Activated CD4-positive, alpha-beta T cell treated with anti-CD3 and anti-CD28 coated beads, Interleukin-2, Interleukin-6, amounts not matched to agents 100 ng/mL and 50 ng/mL, durations not matched to agents 16 hours and 8 hours (primary cell): ENCODE data around the gene PPP1R18.
"Not testable (repeated sequence)": the region's sequence is repeated elsewhere in the genome, so short reads cannot be mapped to it uniquely, and the experiment has no call there.

ENCODE experiments used
- DNase-seq: peaks from one replicate; pipeline ENCODE4 v3.0.0-alpha.2; 2020

The PPP1R18 gene, protein sequence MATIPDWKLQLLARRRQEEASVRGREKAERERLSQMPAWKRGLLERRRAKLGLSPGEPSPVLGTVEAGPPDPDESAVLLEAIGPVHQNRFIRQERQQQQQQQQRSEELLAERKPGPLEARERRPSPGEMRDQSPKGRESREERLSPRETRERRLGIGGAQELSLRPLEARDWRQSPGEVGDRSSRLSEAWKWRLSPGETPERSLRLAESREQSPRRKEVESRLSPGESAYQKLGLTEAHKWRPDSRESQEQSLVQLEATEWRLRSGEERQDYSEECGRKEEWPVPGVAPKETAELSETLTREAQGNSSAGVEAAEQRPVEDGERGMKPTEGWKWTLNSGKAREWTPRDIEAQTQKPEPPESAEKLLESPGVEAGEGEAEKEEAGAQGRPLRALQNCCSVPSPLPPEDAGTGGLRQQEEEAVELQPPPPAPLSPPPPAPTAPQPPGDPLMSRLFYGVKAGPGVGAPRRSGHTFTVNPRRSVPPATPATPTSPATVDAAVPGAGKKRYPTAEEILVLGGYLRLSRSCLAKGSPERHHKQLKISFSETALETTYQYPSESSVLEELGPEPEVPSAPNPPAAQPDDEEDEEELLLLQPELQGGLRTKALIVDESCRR

DNA sequence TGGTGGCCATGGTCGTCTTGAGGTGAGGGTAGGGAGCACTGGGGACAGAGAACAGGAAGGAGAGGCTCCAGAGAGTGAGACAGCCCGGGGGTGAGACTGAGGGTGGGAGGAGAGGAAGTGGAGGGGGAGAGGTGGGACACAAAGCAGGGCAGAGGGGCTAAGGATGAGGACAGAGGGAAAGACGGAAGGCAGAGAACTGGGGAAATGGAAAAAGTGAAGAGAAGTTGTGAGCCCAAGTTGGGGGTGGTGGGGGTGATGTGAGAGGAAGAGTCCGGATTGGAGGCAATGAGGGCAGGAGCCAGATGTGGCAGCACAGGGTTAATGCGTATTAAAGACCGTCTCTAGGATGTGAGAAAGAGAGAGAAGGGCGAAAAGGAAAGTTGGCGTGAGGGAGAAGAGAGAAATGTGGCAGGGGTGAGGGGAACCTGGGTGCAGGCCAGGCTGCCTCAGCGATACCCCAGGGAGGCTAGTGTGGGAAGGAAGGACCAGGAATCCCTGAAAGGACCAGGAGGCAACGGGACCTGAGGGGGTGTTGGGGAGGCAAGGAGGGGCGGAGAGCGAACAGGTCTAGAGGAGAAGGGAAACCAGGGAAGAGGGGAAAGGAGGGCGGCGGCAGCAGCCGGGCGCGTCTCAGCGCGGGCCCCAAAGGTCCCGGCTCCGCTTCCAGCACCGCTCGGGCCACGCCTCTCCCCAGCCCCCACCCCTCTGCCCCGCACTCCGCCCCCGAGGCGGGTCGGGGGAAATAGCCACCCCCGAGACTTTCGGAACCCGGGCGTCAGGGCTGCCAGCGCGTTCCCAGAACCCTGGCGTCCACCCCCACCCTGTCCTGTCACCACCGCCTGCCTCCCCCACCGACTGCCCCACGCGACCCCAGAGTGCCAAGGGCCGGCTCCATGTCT, at the start of gene PPP1R18:
Gene PPP1R18 (minus strand): TSS at position 637 of the 899 bp plus-strand sequence. CDS start 627 bp downstream, at position 10.
- DNase-seq, result peak; percentile 84

DNA sequence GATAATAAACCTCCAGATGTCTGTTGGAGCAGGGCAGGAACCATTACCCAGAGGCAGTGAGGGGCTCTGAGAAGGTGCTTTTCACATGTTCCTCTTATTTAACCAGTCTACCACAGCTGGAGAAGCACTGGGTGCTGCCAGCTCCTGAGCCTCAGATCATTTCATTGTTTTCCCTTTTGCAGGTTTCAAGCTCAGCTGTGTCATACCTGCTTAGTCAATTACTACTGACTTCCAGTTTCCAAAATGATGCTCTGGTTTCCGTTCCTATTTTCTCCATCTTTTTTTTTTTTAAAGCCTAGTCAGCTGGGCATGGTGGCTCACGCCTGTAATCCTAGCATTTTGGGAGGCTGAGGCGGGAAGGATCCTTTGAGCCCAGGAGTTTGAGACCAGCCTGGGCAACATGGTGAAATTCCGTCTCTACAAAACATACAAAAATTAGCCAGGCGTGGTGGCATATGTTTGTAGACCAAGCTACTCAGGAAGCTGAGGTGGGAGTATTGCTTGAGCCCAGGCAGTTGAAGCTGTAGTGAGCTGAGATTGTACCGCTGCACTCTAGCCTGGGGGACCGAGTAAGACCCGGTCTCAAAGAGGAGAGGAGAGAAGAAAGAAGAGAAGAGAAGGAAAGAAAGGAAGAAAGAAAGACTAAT, 49.3 kb upstream of the PPP1R18 start:
- peak; percentile 51 for DNase-seq

DNA sequence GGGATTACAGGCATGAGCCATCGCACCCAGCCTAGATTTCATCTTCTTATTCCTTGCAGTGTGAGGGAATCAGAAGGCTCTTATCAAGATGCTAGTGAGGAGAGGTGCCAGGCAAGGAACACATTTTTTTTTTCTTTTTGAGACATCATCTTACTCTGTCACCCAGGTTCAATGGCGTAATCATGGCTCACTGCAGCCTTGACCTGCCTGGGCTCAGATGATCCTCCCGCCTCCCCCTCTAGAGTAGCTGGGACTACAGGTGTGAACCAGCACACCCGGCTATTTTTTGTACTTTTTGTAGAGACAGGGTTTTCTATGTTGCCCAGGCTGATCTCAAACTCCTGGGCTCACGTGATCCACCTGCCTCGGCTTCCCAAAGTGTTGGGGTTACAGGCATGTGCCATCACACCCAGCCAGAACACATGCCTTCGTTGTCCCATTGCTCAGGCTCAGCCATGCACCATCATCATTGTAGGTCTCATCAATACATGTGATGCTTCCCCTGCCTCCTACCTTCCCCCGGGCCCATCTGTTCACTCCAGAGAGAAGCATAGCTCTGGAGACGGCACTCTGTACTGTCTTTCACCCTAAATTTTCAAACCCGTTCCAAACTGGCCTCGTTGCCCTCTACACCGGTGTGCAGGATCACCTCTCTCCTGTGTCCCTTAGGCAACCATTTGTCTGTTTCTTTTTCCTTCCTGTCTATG, 45.9 kb upstream of the PPP1R18 start:
- no peak for DNase-seq

DNA sequence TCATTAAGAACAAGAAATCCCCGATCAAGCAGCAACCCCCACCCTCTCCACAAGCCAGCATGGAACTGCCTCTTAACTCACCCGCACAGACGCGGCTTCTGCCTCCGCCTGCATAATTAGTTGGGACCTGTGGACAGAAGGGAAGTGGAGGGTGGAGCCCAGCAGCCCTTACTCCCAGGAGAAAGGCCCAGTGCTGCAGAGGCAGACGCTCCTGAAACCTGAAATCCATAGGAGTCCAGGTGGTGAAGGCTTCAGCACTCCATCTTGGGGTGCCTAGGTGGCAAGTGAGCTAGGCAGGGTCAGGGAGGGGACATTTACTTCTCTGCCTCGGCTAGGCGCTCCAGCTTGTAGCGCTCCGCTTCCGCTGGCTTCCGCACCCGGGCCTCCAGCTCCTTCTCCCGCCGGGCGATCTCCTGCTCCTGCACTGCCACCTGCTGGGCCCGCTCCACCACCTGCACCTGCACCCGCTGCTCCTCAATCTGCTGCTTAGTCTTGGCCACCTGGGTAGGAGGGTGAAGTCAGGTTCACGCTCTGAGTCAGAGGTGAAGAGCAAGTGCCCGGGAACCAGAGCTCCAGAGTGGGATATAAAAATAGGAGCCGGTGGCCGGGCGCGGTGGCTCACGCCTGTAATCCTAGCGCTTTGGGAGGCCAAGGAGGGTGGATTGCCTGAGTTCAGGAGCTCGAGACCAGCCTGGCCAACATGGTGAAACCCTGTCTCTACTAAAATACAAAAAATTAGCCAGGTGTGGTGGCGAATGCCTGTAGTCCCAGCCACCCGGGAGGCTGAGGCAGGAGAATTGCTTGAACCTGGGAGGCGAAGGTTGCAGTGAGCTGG, 44.4 kb upstream of the PPP1R18 start:
- peak; percentile 92 for DNase-seq

DNA sequence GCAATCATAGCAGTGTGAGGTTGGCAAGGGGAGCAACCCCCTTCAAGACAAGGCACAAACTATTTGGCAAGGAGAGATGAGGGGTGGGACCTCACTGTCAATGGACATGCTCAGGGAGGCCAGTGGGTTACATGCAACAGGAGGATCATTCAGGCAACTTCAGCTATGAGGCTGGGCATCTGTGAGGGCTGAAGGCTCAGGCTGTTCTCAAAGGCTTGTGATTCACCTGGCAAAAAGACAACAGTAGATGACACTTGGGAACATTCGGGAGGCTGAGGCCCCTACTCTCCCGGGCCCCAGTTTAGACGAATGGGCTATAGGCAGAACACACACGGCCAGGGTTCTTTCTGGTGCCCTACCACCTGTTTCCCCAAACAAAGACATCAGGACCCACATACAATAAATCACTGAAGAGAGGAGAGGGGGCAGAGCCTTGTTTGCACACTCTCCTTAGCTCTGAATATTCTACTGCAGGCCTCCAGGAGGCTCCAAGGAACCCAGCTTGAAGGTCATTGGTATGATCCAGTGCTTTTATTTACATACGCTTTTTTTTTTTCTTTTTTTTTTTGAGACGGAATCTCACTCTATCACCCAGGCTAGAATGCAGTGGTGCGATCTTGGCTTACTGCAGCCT, 41.6 kb upstream of the PPP1R18 start:
- no peak for DNase-seq

DNA sequence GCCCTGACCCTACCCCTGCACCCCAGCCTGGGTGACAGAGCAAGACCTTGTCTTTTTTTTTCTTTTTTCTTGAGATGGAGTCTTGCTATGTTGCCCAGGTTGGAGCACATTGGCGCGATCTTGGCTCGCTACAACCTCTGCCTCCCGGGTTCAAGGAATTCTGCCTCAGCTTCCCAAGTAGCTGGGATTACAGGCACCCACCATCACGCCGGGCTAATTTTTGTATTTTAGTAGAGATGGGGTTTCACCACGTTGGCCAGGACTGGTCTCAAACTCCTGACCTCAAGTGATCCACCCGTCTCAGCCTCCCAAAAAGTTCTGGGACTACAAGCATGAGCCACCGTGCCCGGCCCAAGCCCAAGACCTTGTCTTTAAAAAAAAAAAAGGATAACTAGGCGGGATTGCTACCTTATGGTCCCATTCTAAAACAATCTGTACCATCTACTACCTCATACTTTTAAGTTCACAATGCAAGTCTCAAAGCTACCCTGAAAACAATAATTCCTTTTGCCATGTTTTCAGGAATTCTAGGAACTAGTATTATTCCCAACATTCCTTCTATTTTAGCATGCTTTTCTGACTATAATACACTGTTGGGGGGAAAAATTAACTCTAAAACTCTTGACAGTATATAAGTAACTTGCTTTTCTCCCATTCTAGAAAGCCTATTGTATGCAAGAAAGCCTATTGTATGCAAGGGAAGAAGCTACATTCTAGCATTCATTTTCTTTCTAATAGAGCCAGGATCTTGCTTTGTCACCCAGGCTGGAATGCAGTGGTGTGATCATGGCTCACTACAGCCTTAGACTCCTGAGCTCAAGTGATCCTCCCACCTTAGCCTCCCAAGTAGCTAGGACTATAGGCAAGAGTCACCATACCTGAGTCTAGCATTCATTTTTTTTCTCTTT, 40.3 kb upstream of the PPP1R18 start:
- DNase-seq, result no peak

DNA sequence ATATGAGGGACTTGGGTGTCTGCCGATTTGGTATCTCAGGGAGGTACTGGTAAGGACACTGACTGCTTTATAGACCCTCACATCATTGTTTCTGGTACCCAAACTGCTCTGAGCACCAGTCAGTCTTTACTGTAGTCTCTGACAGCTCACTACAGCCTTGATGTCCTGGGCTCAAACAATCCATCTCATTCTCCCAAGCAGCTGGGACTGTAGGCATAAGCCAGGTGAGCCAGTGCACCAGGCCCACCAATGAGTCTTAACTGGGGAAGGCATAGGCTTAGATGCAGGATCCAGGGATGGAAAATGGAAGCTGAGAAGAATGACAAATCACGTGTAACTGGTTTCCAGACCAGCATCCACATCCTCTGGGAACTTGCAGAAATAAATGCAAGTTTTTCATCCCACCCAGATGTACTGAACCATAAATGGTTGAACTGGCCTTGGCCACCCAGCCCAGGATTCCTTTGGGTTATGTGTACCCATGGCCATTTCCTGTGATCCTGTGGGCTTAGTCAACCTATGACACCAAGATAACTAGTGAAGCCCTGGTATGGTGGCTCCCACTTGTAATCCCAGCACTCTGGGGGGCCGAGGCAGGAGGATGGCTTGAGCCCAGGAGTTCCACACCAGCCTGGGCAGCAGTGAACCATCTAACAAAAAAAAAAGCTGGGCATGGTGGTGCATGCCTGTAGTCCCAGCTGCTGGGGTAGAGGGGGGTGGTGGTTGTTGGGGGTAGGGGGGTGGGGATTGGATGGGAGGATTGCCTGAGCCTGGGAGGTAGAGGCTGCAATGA, 39.5 kb upstream of the PPP1R18 start:
- DNase-seq, result peak; percentile 52

DNA sequence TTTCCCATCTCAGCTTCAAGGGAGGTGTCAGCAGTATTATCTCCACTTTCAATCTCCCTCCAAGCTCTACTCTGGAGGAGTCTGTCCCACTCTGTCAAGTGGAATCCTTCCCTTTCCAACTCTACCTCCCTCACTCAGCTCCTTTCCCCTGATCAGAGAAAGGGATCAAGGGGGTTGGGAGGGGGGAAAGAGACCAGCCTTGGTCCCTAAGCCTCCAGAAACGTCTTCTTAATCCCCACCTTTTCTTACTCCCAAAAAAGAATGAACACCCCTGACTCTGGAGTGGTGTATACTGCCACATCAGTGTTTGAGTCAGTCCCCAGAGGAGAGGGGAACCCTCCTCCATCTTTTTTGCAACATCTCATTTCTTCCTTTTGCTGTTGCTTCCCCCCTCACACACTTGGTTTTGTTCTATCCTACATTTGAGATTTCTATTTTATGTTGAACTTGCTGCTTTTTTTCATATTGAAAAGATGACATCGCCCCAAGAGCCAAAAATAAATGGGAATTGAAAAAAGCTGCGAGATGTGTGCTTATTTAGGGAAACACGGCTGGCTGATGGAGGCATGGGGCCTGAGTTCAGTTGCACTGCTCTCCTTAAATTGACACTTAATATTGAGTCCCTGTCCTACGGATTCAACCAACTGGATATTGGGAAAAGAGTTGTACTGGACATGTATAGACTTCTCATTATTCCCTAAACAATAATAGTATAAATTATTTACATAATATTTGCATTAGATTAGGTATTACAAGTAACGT, 38.6 kb upstream of the PPP1R18 start:
- no peak for DNase-seq

DNA sequence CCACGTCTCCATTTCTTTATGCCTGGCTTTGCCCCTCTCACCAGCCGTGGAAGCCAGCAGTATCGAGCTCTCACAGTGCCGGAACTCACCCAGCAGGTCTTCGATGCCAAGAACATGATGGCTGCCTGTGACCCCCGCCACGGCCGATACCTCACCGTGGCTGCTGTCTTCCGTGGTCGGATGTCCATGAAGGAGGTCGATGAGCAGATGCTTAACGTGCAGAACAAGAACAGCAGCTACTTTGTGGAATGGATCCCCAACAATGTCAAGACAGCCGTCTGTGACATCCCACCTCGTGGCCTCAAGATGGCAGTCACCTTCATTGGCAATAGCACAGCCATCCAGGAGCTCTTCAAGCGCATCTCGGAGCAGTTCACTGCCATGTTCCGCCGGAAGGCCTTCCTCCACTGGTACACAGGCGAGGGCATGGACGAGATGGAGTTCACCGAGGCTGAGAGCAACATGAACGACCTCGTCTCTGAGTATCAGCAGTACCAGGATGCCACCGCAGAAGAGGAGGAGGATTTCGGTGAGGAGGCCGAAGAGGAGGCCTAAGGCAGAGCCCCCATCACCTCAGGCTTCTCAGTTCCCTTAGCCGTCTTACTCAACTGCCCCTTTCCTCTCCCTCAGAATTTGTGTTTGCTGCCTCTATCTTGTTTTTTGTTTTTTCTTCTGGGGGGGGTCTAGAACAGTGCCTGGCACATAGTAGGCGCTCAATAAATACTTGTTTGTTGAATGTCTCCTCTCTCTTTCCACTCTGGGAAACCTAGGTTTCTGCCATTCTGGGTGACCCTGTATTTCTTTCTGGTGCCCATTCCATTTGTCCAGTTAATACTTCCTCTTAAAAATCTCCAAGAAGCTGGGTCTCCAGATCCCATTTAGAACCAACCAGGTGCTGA, 37.6 kb upstream of the PPP1R18 start:
- not testable (repeated sequence) for DNase-seq

DNA sequence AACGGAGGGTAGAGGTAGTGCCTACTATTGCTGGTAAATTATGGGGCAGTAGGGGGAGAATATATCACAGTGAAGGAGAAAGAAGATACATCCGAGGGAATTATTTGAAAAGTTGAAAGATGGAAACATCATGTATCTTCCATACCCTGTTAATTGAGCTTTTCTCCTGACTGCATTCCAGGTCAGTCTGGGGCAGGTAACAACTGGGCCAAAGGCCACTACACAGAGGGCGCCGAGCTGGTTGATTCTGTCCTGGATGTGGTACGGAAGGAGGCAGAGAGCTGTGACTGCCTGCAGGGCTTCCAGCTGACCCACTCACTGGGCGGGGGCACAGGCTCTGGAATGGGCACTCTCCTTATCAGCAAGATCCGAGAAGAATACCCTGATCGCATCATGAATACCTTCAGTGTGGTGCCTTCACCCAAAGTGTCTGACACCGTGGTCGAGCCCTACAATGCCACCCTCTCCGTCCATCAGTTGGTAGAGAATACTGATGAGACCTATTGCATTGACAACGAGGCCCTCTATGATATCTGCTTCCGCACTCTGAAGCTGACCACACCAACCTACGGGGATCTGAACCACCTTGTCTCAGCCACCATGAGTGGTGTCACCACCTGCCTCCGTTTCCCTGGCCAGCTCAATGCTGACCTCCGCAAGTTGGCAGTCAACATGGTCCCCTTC, 36.9 kb upstream of the PPP1R18 start:
- not testable (repeated sequence) for DNase-seq

DNA sequence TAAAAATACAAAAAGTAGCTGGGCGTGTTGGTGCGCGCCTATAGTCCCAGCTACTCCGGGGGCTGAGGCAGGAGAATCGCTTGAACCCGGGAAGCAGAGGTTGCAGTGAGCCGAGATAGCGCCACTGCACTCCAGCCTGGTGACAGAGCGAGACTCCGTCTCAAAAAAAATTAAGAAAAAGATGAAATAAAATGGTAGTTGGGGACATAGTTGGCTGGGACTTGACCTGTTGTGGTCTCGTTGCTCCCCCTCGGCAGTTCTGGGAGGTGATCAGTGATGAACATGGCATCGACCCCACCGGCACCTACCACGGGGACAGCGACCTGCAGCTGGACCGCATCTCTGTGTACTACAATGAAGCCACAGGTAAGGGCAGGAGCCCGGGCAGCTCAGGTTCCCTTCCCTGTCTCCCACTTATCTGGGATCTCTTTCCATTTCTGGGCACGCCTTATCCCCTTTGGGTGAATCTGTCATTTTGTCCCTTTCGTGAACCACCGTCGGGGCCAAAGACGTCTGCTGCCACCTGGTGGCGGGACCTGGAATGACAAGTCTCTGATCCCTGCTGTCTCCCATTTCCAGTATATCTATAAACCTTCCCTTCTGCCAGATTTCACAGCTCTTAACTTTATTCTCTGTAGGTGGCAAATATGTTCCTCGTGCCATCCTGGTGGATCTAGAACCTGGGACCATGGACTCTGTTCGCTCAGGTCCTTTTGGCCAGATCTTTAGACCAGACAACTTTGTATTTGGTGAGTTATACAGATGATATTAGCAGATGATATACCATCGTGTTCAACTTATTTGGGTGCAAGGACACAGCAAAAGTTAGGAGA, 36.1 kb upstream of the PPP1R18 start:
- DNase-seq, result peak; percentile 89

DNA sequence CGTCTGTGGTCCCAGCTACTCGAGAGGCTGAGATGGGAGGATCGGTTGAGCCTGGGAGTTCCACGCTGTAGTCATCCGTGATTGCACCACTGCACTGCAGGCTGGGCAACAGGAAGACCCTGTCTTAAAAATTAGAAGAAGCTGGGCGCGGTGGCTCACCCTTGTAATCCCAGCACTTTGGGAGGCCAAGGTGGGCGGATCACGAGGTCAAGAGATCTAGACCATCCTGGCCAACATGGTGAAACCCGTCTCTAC, 35.5 kb upstream of the PPP1R18 start:
- DNase-seq, result not testable (repeated sequence)

DNA sequence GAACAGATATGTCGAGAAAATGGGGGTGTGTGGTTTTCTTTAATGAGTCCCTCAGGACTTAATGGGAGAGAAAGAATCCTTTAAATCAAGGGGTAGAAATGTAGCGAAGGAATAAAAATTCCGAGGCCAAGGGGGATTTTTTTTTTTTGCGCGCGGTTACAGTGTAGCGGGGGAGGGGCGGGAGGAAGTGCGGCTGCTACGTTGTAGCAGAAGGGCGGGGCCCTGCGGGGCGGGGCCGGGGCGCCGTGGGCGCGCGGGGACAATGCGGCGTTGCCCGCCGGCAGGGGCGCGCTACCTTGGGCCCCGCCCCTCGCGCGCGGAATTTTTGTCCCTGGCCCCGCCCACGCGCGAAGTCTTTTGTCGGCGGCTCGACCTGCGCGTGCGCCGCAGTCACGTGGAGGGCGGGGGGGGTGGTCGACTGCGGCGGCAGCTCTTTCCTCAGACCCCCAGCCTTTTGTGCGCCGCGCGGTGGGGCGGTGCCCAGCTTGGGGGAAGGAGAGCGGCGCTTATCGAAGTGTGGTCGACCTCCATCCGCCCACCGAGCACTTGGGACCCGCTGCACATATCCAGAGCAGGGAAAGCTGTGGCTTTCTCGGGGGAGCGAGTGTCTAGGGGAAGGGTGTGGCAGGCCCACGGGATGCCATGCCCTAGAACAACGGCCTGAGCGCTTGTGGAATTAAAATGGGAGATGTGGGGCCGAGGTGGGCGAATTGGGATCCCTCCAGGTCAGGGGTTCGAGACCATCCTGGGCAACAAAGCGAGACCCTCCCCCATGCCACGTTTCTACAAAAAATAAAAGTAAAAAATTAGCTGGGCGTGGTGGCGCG, 35.0 kb upstream of the PPP1R18 start:
- DNase-seq, result peak; percentile 96

DNA sequence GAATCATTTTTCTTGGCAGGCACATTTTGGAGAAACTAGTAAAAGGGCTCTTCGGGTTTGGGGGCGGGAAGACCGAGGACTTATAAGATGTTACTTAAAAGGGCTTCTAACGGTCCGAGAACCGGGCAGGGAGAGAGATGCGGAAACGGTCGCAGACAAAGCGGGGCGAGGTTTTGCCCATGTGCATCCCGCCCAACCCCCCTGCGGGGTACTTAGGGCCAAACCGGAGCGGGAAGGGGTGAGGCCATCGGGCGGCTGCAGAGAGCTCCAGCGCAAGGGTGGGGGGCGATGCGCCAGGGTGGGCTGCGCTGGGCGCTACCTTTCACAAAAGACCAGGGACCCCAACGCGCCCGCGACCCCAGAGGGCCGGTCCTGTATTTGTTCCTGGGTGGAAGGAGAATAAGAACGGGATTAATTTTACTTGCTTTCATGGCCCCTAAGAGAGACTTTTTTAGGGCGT, 34.3 kb upstream of the PPP1R18 start:
- peak; percentile 80 for DNase-seq
